Keratinocyte (primary cell): ENCODE results near the gene COL8A2.

ENCODE experiments used
- CTCF ChIP-seq, 3 experiments: IDR thresholded peaks in 1 of 3; conservative IDR thresholded peaks in 1 of 3; optimal IDR thresholded peaks in 1 of 3; 2 replicates in 2 of 3; 3 replicates in 1 of 3; pipeline versions ENCODE3 to v1.5.1; 2011; ENCODE audit warnings: low read length in 3 of 3, mild to moderate bottlenecking in 3 of 3, moderate library complexity in 2 of 3, control low read depth in 1 of 3, inconsistent platforms in 1 of 3; ENCODE audit not compliant: insufficient read depth in 2 of 3; ENCODE audit errors: extremely low read depth in 1 of 3
- EZH2 ChIP-seq: IDR thresholded peaks from one replicate; pipeline ENCODE4 v1.6.1; 2012; ENCODE audit warnings: inconsistent platforms, mild to moderate bottlenecking, low read length, moderate library complexity

DNA sequence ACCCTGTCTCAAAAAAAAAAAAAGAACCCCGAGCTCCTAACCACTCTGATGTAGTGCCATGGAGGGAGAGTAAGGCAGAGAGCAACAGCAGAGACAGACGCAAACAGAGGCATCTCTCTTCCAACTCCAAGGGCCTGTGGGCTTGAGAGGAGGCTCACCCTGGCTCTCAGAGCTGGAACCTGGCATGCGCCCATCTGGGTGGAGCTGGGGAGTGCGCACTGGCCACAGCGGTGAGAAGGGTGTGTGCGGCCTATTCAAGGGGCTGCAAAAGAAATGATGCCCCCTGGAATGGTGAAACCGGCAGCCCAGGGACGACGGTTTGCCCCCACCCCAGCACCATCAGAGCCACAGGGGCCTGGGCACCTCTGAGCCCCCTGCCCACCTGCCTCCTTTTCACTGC, 17.6 kb downstream of the COL8A2 start:
- TF ChIP-seq EZH2 (no peak), CTCF (optimal IDR thresholded peaks at IDR 0.05 in 1 of 3, IDR thresholded peaks at IDR 0.05 in 1 of 3, conservative IDR thresholded peaks at IDR 0.05 in 1 of 3; ENCODE audit: extremely low read depth in 1 of 3, insufficient read depth in 2 of 3, low read length in 3 of 3) (no peak)
